Peyer's patch (tissue), 4 donors: Measurements from ENCODE around the gene IL18BP. TPM values are rescaled to one million over a fixed set of nuclear protein-coding genes. Genes with fewer than 3 reads are reported as not detected.

ENCODE experiments used
- DNase-seq, 3 donors: peaks; one replicate each; pipeline ENCODE4 v3.0.0-alpha.2; 2017 to 2019
- H3K27ac ChIP-seq, 4 donors: fragments of 200-600 bp; sonication (generic); one replicate each; pipeline ENCODE4 v1.5.1; 2016 to 2019
- H3K27me3 ChIP-seq, 2 donors: fragments of 200-600 bp; sonication (generic); one replicate each; pipeline ENCODE4 v1.5.1; 2019
- H3K36me3 ChIP-seq, 3 donors: fragments of 200-600 bp; sonication (generic); one replicate each; pipeline ENCODE4 v1.5.1; 2016 to 2019
- H3K4me1 ChIP-seq, 4 donors: fragments of 200-600 bp; sonication (generic); one replicate each; pipeline ENCODE4 v1.5.1; 2016 to 2019
- H3K4me3 ChIP-seq, 4 donors: fragments of 200-600 bp; sonication (generic); 1 replicate in 3 of 4; 2 replicates in 1 of 4; pipeline ENCODE4 v1.5.1; 2016 to 2019; ENCODE audit warnings: mild to moderate bottlenecking in 1 of 4
- H3K9me3 ChIP-seq, 4 donors: fragments of 200-600 bp; sonication (generic); one replicate each; pipeline ENCODE4 v1.5.1; 2016 to 2019; ENCODE audit warnings: mild to moderate bottlenecking in 1 of 4
- POLR2A ChIP-seq, 2 donors: fragments of 450-650 bp; IDR thresholded peaks; one replicate each; pipeline ENCODE4 v1.5.1; 2017; ENCODE audit warnings: antibody characterized with exemption in 2 of 2, mild to moderate bottlenecking in 2 of 2, moderate library complexity in 2 of 2
- total RNA-seq, 4 donors: library from RNA; depleted of rRNA; stranded (reverse); fragments of >200 nt; gene quantifications; one replicate each; pipeline ENCODE4 v1.1.0, GENCODE V29; 2016
- TF ChIP-seq, protein P1 (sequence below), 6 experiments: fragments of 450-650 bp in 4 of 6; fragments of 200-600 bp in 2 of 6; sonication (generic) in 1 of 6; IDR thresholded peaks; one replicate each; pipeline ENCODE4 v1.5.1; 2017 to 2019; ENCODE audit warnings: antibody characterized with exemption in 6 of 6, mild to moderate bottlenecking in 3 of 6, moderate library complexity in 1 of 6

Gene IL18BP
- total RNA-seq, 4 donors from 2014 or later: 16.1 to 45.4 (median 28.2) TPM

DNA sequence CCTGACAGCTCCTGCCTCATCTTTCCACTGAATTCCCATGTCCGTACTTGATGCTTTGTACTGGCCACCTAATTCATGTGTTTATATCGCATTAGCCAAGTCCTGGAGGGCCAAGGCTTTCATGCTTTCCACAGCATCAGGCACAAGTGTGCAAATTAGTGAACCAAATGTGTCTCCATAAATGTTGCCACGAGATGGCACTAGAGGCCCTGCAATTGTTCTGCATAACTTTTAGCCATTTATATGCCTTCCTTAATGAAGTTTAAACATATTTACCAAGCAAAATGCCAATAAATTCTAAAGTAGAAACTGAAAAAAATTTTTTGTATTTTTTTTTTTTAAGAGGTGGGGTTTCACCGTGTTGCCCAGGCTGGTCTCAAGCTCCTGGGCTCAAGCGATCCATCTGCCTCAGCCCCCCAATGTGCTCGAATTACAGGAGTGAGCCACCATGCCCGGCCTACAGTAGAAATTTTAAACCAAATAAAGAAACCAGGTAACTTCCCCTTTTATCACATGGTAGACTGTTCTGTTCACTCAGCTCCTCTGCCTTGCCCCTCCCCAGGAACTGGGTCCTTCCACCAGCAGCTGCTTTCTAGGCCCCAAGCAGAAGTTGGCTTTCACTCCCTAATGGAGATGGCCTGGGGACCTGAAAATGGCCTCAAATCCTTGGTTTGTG lies 20.8 kb upstream of the IL18BP start:
- Histone ChIP-seq H3K4me3 (no peak overlapping the region), H3K27me3 (no peaks in the 10 kb centered on the region), H3K4me1 (no peaks in the 10 kb centered on the region), H3K36me3 (peaks cover 0 to 23% (median 0%) of the 10 kb centered on the region in 3 donors), H3K9me3 (no peaks in the 10 kb centered on the region), H3K27ac (peak overlapping the region in 1 of 4 donors; percentile 63)
- no peak for TF ChIP-seq POLR2A (IDR thresholded peaks at IDR 0.05)
- TF ChIP-seq, protein P1, sequence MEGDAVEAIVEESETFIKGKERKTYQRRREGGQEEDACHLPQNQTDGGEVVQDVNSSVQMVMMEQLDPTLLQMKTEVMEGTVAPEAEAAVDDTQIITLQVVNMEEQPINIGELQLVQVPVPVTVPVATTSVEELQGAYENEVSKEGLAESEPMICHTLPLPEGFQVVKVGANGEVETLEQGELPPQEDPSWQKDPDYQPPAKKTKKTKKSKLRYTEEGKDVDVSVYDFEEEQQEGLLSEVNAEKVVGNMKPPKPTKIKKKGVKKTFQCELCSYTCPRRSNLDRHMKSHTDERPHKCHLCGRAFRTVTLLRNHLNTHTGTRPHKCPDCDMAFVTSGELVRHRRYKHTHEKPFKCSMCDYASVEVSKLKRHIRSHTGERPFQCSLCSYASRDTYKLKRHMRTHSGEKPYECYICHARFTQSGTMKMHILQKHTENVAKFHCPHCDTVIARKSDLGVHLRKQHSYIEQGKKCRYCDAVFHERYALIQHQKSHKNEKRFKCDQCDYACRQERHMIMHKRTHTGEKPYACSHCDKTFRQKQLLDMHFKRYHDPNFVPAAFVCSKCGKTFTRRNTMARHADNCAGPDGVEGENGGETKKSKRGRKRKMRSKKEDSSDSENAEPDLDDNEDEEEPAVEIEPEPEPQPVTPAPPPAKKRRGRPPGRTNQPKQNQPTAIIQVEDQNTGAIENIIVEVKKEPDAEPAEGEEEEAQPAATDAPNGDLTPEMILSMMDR (IDR thresholded peaks at IDR 0.05): peak; percentile 53 to 86 (median 76)
- peak in 2 of 3 donors; percentile 69 to 89 for DNase-seq

DNA sequence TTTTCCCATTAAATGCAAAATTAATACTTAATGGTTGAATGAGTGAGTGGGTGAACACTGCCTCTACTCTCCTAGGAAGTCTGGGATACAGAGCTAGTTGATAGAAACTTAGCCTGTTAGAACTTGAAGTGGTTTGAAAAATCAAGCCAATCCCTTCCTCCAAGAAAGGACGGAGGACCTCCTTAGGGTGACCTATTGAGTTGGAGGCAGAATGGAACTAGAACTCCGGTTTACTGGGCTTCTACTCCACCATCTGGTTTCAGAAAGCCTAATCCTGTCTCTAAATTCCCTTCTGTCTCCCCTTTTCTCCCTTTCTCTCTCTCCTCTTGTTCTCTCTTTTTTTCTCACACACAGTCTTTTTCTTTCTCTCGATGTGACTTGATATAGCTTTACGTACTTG lies 19.6 kb upstream of the IL18BP start:
- H3K36me3 ChIP-seq: peaks cover 0 to 34% (median 0%) of the 10 kb centered on the region in 3 donors
- H3K27ac ChIP-seq: no peak overlapping the region
- DNase-seq: no peak
- H3K4me3 ChIP-seq: no peak overlapping the region
- no peaks in the 10 kb centered on the region for H3K27me3 ChIP-seq
- no peaks in the 10 kb centered on the region for H3K9me3 ChIP-seq
- no peaks in the 10 kb centered on the region for H3K4me1 ChIP-seq
- TF ChIP-seq POLR2A (IDR thresholded peaks at IDR 0.05): no peak
- TF ChIP-seq, protein P1 (IDR thresholded peaks at IDR 0.05): no peak

DNA sequence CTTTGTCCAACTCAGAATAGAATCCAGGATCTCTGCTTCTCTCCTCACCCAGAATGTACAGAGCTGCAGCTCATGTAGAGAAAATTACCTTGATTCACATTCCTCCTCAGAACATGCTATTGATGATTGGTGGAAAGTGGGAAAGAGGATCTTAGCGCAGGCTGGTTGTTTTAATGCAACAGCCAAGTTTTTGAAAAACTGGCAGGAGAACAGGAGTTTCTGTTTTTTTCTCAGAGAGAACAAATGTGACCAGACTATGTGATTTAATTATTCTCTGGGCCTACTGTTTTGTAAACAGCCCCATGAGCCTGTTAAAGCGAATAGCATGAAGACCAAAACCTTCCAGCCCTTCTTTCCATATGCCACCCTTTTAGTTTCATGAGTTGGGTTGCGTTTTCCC lies 19.1 kb upstream of the IL18BP start:
- Histone ChIP-seq H3K36me3 (peaks cover 0 to 35% (median 0%) of the 10 kb centered on the region in 3 donors), H3K9me3 (no peaks in the 10 kb centered on the region), H3K4me3 (no peak overlapping the region), H3K27ac (no peak overlapping the region), H3K27me3 (no peaks in the 10 kb centered on the region), H3K4me1 (no peaks in the 10 kb centered on the region)
- TF ChIP-seq POLR2A (IDR thresholded peaks at IDR 0.05): no peak
- TF ChIP-seq, protein P1 (IDR thresholded peaks at IDR 0.05): no peak
- no peak for DNase-seq

DNA sequence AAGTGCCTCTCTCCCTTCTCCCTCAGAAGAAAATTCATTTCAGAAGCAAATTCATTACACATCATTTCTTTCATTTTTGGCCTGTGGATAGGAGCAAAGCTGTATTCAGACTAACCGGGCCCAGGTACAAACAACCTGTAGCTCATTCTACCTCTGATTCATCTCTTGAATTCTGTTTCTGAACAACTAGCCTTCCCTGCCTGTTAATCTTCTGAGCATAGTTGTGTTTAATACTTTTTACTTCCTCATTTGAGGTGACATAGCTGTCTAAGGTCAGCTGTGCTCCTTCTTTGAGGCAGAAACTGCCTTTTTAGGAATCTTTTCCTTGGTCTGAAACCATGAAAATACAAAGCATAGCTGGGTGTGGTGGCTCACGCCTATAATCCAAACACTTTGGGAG lies 12.6 kb upstream of the IL18BP start:
- no peak for TF ChIP-seq POLR2A (IDR thresholded peaks at IDR 0.05)
- TF ChIP-seq, protein P1 (IDR thresholded peaks at IDR 0.05): no peak
- Histone ChIP-seq H3K27me3 (no peaks in the 10 kb centered on the region), H3K9me3 (no peaks in the 10 kb centered on the region), H3K36me3 (peaks cover 0 to 39% (median 0%) of the 10 kb centered on the region in 3 donors), H3K27ac (peak overlapping the region in 1 of 4 donors; percentile 44), H3K4me3 (no peak overlapping the region), H3K4me1 (no peaks in the 10 kb centered on the region)
- no peak for DNase-seq

DNA sequence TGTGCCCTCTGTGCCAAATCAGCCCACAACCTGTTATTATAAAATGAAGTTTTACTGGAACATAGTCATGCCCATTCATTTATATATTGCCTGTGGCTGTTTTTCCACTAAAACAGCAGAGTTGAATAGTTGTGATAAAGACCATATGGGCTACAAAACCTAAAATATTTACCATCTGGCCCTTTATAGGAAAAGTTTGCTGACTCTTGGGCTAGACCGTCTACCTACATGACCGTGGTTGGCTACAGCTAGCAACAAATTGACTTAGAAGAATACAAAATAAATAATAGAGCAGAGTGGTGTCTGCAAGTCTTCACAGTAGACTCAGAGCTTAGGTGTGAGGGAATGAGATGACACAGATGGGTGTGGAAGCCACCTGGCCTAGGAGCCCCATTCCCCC lies 11.2 kb upstream of the IL18BP start:
- Histone ChIP-seq H3K4me1 (no peaks in the 10 kb centered on the region), H3K27me3 (no peaks in the 10 kb centered on the region), H3K27ac (no peak overlapping the region), H3K36me3 (peaks cover 0 to 39% (median 0%) of the 10 kb centered on the region in 3 donors), H3K4me3 (no peak overlapping the region), H3K9me3 (no peaks in the 10 kb centered on the region)
- TF ChIP-seq POLR2A (IDR thresholded peaks at IDR 0.05): no peak
- TF ChIP-seq, protein P1 (IDR thresholded peaks at IDR 0.05): no peak
- DNase-seq: no peak
